HPDE6-E6E7 (cell line): ENCODE data around the gene RNF223.
"Not testable (repeated sequence)": the region's sequence is repeated elsewhere in the genome, so short reads cannot be mapped to it uniquely, and the experiment has no call there.

ENCODE experiments used
- DNase-seq: peaks from one replicate; pipeline ENCODE4 v3.0.0; 2011; ENCODE audit warnings: missing footprints; ENCODE audit errors: extremely low spot score

The RNF223 gene

GRCh38 chr1:1087351-1088028 lies 13.4 kb upstream of the RNF223 start:
- DNase-seq = no peak

GRCh38 chr1:1086911-1087341 lies 12.8 kb upstream of the RNF223 start:
- DNase-seq = no peak

DNA sequence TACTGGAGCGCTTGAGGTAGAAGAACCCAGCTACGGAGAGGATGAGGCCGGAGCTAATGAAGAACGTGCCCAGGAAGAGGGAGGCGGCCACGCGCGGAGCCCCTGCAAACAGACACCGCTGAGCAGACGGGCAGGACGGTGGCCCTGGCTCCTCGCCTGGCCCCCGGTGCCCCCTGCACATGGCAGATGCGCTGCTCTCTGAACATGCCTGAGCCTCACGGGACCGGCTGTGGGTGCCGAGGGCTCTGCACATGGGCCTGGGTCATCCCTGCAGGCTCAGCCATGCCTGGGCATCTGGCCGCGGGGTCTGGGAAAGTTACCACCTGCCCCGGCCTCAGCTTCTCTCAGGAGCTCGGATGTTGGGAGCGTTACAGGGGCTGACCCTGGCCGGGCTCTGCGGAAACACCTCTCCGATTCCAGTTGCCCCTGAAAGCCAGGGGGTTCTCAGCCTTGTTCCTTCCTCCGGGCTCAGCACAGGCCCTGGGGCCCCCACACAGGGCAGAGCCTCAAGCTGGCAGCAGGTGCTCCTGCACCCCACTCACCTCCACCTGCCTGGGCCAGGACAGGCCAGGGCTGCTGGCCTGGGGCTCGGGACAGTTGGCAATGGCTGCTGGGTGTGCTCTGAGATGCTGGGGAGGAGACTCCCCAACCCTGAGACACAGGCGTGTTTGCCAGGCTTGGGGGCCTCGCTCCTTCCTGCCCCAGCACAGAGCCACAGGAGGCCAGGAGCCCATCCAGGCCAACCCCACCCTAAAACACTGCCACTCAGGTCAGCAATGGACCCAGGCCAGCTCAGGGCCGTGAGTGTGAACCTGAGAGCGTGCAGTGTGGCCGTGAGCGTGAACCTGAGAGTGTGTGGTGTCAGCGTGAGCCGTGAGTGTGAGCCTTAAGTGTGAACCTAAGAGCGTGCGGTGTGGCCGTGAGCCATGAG lies 12.1 kb upstream of the RNF223 start:
- no peak for DNase-seq

GRCh38 chr1:1085171-1085841 lies 11.2 kb upstream of the RNF223 start:
- DNase-seq = no peak

- DNase-seq = no peak
These were observed 10.5 kb upstream of the RNF223 start for GRCh38 chr1:1084372-1085170.

DNA sequence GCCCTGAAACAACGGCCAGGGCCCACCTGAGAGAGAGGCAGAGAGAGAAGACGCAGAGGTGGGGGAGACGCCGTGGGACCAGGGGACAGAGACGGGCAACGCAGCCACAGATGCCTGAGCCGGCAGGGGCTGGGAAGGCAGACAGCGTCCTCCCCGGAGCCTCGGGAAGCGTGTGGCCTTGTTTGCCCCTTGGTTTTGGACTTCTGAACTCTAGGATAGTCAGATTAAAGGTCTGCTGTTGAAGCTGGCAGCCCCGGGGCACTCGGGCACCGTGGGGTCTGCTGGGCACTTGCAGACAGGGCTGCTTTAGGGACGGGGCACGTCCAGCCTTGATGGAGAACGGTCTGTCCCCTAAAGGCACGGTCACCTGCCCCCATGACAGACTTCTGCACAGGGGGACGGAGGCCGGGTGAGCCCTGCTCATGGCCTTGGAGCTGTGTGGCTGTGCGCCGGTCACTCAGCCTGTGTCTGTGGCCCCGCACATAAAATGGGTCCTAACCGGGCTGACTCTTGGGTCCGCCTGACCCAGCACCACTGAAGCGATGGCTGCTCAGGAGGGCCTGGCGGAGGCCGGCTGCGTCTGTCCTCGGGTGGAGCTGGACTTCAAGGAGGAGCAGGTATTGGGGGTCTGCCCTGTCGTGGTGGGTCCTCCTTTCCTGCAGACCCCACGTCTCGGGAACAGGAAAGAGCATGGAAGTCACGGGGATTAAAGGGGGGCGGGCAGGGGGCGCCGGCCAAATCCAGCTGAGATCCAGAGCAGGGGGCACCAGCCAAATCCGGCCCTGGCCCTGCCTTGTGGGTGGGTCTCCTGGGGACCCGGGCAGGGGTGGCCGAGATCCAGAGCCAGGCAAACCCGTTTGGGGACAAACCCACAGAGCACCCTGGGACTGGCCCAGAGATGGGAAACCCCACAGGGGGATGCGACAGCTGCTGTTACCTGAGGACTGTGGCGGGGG lies 9.6 kb upstream of the RNF223 start:
- DNase-seq = no peak

DNA sequence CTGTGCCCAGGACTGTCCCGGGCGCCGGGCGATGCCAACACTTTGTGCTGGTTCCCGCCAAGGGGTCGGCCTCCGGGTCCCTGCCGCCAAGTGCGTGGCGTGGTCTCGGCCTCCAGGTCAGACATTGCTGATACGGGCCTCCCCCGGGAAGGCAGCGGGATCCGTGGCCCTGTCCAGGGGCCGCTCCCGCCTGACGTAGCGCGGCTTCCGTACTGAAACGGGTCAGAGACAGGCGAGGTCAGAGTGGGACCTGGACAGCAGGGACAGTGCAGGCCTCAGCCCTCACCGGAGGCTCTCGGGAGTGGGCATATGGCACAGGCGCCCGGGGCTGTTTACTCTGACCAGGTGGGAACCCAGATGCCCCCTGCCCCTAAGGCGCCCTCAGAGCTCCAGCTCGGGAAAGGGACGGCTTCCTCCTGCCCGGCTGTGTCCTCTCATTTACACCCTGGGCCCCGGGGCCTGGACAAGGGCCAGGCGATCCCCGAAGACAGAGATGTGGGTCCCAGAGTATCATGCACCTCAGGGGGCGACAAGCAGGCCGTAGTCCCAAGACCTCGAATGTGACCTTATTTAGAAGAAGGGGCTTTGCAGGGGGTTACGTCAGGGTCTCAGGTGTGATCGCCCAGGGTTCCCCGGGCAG lies 8.8 kb upstream of the RNF223 start:
- DNase-seq = no peak

- no peak for DNase-seq
These were observed 8.2 kb upstream of the RNF223 start for GRCh38 chr1:1082239-1082775.

DNA sequence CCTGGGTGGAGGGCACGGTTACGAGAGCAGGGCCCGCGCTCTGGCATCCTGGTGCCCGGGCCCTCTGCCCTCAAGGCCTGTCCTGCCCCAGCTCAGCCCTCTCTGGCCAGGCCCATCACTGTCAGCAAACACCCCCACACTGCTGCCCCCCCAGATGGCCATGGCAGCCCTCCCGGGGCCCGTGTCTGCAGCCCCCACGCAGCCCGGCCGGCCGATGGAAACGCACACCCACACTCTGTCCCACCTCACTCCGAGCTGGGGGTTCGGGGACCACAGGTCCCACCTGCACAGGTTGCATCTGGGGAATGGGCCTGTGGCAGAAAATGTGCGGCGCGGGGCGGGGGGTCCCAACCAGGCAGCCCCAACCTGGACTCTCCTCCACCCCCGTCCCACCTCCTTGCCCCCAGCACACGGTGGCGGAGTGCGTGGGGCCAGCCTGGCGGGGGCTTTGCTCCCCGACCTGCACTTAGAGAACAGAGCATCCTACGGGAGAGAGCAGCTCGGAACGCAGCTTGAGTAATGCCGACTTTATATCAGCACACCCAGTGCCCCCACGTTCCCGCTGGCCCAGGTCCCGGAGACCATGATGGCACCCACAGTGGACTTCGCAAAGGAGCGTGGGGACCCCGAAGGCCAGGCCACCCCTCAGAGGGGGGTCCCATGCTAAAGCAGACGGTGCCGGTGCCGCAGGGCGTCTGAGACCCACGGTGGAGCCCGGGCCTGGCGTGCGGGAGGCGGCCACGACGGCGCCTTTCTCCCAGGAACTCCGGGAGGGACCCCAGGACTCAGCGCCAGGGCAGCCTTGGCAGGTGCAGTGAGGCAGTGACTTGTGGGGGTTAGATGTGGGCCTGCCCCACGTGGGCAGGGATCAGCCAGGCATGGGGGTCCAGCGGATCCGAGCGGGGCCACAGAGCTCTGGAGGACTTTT lies 7.5 kb upstream of the RNF223 start:
- no peak for DNase-seq

DNA sequence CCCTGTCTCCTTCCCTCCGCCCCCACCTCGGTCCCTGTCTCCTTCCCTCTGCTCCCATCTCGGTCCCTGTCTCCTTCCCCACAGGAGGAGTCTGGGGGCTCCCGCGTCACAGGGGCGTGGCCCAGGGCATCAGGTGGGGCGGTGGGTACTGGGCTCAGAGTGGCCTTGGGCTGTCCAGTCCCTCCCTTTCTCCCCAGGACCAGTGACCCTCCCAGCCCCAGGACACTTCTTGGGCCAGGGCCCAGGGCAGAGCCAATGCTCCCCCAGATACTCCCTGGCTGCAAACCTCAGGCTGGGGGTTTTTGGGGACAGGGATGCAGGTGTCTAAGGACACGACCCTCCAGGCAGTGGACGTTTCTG lies 6.8 kb upstream of the RNF223 start:
- DNase-seq = no peak

GRCh38 chr1:1080122-1080757 lies 6.1 kb upstream of the RNF223 start:
- DNase-seq = no peak

DNA sequence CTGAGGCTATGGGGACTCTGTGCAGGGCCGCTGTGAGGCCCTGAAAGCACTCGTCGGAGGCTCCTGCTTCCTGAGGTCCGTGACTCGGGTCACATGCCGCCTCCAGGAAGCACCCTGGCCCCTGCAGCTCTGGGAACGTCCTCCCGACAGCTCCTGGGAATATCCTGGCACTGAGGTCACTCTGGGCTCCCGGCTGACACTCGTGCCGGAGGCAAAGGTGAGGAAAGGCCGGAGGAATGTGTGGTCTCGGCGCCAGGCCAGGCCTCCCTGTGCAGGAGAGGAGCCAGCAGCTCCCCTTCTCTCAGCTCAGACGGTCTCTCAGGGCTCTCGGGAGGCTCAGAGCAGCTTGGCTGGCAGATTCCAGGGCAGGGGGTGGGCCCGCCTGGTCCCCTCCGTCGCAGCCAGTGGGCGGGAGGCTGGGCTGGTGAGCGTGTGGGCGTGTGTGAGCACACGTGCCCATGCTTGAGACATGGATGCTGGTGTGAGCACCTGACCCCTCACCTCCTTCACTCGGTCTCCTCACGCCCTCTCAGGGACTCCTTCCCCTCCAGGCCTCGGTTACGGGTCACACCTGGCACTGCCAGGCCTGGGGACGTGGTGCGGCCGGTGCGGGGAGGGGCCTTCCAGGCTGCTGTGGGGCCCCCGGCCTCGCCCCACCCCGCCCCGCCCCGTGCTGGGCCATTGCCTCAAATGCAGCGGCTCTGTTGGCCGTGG lies 5.5 kb upstream of the RNF223 start:
- peak; percentile 80 for DNase-seq

GRCh38 chr1:1077396-1077795 lies 3.3 kb upstream of the RNF223 start:
- DNase-seq = not testable (repeated sequence)

DNA sequence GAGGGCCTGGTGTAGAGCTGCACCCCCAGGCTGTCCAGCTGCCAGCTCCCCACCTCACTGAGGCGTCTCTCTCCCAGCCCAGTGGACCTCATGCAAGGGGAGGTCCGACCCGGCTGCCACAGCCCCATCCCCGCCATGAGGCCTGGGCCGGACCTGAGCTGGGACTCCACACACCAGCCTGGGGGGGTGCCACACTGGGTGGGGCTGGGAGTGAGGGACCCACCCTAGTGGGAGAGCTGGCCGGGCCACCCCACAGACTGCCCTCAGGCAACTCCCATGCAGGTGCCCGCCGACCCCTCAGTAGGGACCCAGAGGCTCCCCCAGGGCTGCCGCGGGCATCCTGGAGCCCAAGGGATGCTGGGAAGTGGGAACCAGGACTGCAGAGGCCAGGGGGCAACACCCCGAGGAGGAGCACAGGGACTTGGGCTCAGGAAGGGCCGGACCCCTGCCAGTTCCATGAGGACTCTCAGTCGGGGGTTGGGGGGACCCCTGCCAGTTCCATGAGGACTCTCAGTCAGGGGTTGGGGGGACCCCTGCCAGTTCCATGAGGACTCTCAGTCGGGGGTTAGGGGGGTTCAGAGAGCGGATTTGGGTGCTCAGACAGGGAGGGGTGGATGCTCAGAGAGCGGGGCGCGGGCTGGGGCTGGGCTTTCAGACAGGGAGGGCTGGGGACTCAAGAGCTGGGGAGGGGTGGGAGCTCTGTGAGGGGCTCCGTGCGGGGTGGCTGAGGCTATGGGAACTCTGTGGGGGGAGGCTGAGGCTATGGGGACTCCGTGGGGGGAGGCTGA lies 1.2 kb upstream of the RNF223 start:
- DNase-seq = no peak

- DNase-seq = no peak
These were observed 583 bp upstream of the RNF223 start for GRCh38 chr1:1074631-1075147.
